Stimulated activated CD4-positive, alpha-beta T cell treated with anti-CD3 and anti-CD28 coated beads, TNF-alpha, amount 100 ng/mL, for 48 hours (primary cell): ENCODE results near the gene SYNE1.

Experiments
- DNase-seq, 3 donors: peaks; one replicate each; pipeline ENCODE4 v3.0.0-alpha.2; 2020; ENCODE audit warnings: low read depth in 3 of 3

SYNE1 gene

DNA sequence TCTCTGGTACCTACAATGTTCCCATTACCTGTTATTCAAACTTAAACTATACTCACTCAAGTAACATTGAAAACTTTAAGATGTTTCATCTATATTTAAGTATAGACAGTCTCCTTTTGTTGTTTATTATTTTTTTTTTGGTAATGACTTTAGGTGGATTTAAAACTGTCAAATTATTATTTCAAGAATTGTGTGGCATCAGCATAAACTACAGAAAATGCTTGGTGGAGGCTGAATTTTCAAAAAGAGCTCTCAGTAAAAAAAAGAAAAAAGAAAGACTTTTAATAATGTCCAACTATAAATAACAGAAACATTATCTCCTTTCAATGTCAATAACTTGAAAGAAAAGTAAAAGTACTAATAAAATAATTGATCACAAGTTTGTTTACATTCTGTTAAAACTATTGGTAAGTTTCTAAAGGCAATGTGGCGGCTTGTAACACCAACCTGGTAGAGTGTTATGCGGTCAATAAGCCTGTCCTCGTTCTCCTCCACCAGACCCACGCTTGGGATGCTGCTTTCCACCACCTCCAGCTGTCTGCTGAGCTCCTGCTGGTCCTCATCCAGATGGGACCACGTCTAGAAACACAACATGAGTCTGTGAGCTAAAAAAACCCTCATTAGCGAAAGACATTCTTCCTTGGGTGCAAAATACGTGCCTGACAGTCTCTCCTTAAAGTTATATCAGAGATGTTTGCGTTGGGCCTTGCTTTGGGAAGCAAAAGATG lies 400.6 kb downstream of the SYNE1 start:
- DNase-seq, result no peak

DNA sequence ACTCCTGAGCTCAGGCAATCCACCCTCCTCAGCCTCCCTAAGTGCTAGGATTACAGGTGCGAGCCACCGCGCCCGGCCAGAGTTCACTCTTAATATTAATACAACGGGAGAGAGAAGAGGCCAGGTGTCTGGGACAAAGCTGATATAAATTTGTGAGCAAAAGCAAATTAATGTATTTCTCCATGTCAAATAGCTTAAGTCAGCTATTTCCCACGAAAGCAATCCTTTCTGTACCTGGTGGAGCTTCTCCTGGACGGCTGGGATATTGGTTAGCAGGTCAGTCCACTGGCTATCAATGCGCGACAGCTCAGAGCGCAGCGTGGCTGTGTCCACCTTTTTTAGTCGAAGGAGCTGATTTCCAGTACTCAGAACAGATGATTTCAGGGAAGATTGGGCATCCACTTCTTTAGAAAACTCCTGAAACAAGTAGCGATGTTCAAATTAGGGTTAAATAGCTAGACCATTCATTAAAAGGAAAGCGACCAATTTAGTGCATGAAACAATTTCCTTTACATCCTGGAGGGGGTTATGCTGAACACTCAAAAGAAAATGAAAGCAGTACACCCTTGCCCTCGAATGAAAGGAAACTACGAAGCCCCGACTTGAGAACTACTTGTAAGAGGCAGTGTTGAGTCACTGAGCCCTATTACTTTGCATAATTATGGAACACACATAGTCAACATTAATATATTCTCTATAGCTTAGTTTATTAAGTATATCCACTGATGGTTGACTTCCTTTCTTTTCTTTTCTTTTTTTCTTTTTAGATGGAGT lies 403.4 kb downstream of the SYNE1 start:
- no peak for DNase-seq

DNA sequence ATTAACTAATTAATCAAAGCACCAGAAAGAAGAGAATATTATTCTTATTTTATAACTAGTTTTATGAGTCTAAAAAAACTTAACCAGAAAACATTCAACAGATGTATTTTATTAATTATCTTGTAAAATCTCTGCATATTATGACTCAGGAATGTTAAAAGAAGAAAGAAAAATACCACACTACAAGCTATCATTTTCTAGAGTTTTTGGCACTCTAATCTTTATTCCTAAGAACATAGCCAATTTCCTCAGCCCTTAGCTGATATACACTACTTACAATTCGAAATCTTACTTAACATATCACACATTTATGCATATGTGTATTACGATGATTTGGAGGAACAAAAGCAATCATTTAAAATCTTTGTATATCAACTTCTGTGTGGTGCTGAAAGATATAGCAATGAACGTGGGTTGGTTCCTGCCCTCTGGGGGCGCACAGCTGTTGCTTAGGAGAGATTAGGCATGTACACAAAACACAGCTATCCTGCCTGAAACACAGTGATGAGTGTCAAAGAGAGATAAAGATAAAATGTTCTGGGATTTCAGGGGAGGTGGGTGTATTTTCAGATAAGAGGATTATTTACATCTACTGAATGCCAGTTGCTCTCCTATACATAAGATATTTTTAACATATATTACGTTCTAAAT lies 404.5 kb downstream of the SYNE1 start:
- no peak for DNase-seq

DNA sequence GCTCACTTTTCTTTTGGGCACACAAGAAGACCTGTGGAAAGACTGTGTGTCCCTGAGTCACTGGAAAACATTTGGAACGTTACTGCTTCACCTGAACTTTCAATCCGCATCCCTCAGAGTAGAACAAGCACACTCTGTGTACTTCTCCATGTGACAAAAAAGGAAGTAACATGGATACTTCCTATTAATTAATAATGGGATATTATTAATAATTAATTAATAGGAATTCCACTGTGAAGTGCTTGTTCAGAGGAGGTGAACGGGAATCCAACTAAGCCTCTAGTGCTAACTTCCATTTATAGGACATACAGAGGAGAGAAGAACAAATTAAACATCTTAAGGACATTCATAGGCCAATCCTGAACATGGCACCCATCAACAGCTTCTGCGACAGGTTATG lies 407.8 kb downstream of the SYNE1 start:
- no peak for DNase-seq

DNA sequence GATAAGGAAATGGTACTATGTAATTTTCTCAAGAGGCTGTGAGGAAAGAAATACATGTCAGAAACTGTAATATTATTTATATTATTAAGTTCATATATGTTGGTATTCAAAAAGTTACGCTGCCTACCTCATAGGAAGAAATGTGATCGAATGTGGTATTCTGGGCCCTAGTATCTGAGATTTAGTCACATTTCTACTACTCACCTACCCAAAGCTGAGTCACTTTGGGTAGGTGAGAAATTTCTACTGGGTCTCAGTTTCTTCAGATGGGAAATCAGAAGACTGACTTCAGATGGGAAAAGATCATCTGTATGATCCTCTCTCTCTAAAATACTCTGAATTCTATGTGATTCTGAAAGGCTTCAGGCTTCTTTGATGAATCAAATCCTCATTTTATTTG lies 411.0 kb downstream of the SYNE1 start:
- DNase-seq, result no peak

DNA sequence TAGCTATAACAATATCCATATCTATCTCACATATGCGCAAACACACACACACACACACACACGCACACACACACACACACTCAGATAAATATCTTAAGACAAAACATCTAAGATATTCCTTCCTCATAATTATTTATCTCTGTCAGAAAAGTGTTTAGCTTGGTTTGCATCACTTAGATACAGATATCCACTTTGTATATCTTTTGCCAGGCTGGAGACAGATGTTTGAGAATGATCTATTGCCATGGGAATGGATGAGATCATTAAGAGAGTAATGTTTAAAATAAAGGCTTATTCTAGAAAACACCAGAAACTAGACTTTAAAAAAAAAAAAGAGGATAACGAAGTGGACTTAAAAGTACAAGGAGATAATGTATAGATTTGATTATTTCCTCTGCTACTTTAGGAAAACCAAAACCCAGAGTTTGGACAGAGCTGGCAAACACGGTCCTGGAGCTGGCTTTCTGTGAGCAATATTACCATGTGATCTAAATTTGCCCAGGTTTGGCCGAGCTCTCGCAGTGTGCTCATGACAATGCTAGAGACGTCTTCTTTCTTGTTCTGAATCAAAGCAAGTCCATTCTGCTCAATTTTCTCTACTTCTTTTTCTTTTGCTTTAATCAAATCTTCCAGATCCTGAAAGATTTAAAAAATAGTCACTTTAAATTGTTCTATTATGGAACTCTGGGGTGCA lies 411.8 kb downstream of the SYNE1 start:
- no peak for DNase-seq

DNA sequence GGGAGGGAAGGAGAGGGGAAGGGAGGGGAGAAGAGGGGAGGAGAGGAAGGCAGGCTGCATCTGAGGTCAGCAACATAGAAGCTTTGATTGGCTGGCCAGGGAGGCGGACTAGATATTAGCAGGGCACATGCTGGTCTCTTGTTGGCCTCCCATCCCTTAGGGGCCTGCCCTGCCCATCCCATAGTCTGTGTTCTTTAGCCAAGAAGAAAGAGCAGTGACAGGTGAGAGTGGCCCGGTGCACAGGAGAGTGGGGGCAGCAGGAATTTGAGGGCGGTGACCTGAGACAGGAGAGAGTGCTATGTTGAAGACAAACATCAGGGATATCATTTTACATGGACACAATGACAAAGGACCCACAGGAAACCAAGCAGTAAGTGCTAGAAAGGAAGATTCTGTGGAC lies 413.5 kb downstream of the SYNE1 start:
- no peak for DNase-seq

DNA sequence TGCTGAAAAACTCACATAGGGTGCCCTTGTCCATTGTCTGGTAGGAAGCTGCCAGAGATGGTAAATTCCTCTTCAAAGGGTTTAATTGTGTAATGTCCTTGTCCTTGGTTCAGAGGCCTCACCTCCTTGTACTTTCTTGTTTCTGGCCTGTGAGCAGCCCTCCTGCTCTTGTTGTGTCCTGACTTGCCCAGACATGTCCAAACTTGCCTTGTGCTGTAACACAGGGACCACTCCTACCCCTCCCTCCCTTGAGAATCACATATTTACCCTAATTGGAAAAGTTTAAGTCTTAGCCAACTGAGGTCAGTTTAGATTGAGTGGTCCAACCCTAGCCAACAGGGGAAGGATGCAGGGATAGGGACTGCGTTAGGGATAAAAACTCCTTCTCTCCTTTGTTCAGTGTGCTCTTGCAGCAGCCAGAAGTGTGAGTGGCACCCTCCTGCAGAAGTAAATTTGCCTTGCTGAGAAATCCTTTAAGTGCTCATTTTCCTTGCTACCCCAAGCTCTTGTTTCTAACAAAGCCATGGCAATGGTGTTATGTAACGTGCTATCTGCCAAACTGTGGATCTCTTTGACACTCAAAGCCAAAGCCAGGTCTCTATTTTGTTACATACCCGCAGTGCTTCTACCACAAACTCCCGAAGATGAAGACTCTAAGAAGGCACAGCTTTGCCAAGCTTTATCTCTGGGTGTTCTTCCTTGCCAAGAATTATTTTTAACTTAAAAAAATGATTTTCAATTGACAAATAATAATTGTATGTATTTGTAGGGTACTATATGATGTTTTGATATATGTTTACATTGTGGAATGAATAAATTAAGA lies 415.1 kb downstream of the SYNE1 start:
- DNase-seq, result no peak

DNA sequence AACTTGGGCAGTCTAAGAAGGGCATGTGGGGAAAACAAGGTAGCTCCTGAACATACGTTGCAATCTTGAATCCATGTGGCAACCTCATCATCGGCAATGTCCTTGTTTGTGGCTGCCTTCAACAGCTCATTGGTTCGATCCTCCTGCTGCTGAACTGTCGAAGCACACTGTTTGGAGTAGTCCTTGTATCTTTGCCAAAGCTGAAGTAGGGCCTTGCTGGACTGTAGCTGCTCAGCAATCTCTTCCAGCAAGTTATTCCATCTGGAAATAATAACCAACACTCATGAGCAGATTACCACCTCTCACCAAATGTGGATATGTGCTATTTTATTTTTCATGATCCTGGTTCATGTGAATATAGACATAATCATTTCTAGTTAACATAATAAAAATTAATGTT lies 416.4 kb downstream of the SYNE1 start:
- no peak for DNase-seq

DNA sequence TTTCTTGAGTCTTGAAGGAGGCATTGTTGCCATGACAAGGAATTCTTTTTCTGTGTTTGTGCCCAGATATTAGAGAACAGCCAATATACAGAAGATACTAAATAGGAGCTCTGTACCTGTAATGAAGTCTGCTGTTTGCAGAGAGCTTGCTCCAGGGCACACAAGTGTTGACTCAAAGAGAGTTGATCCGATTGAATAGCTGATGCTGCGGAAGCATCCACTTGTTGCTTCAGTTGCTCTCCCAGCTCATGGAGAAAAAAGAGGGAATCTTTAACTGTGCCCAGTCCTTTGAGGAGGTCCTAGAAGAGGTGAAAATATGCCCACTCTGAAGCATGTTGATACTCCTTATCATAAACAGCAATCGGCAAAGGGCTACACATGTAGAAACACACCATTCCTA lies 418.3 kb downstream of the SYNE1 start:
- no peak for DNase-seq

DNA sequence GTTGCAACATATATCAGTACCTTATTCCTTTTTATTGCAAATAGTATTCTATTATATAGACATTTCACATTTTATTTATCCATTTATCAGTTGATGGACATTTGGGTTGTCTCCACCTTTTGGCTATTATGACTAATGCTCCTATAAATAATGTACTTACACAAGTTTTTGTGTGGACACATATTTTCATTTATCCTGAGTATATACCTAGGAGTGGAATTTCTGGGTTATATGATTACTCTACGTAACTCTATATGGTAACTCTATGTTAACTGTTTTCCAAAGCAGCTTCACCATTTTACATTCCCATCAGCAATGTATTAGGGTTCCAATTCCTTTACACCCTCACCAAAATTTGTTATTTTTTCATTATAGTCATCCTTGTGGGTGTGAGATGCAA lies 424.7 kb downstream of the SYNE1 start:
- no peak for DNase-seq

DNA sequence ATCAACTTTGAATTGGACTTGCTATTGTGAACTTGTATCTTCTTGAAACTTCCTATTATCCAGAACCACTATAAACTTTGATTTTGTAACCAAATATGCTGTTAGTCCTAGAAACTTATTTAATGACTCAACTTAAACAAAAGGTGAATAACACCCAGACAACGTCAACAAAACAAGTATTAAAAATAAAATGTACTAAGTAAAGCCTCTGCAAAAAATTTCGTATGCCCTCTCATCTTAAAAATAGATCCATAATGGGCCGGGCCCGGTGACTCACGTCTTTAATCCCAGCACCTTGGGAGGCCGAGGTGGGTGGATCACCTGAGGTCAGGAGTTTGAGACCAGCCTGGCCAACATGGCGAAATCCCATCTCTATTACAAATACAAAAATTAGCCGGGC lies 428.0 kb downstream of the SYNE1 start:
- no peak for DNase-seq

DNA sequence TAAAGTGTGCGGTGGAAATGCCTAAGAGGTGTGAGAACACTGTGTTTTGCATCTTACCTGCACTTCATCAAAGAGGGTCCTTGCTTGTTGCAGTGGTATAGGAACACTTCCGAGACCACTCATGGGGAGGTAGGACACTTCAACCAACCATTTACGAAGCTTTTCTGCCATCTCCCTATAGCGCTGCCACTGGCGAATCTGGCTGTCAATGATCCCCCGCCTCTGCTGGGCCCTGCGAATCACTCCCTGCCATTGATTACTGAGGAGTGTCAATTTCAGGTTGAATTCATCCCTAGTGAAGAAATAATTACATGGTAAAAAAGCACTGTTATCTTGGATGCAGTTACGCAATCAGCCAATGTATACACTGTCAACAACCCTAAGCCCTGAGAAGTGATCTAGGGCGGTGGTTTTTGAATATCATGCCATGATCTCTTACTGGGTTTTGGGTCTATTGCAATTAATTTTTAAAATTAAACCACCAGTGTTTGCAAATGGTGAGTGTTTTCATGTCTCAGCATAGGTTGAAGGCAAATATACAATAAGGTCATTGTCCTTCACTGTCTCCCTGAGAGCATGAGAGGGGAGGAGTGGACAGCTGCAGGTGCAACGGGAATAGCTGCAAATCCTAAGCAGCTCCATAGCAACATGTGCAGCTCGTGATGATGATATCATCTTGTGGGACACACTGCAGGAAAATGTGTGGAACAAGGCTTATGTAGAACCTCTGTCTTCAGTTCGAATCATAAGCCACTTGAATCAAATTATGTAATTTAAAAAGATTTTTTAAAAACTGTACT lies 429.0 kb downstream of the SYNE1 start:
- no peak for DNase-seq

DNA sequence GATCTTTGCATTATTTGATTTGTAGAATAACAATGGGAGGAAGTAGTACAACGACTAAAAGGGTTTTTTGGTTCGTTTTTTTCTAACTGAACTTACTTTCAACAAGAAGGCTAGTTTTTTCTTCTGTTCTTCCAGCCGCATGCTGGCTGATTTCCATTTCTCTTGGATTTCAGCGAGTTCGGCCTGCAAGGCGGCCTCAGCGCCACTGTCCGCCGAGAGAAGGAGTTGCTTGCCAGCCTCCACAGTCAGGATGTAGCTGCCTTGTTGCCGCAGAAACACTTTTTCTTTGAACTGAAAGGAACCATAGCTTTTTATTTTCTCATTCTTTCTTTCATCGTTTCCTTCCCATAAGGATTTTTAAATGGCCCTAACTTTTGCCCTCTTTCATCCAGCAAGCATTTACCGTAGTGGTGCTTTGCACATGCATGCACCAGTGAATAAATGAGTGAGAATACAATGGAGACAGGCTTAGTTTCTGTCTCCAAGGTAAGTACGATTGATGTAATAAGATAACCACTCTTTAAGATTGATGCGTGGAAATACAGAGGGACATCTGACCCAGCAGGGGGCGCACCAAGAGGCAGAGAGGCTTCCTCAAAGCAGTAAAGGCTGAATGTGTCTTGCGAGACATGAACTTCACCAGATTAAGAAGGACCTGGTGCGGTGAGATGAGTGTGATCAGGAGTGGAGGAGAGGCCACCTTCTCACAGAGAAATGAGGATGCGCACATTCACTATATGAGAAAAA lies 430.9 kb downstream of the SYNE1 start:
- DNase-seq, result peak; percentile 26 to 38 (median 35)

DNA sequence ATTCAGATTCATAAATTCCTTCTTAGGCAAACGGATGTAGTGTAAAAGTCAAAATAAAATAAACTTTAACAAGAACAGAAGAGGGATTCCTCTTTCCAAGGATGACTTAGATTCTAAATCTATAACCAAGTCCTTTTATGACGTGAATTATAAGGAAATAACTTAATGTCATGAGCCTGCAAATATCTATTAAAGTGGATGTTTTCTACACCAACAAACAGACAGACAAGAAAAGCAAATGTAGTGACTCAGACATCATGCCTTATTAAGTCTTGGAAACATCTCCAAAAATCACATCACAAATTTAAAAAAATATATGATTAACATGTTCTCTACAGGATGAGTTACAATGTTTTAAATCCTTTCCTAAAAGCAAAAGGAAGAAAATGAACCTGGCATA lies 432.6 kb downstream of the SYNE1 start:
- DNase-seq, result no peak

DNA sequence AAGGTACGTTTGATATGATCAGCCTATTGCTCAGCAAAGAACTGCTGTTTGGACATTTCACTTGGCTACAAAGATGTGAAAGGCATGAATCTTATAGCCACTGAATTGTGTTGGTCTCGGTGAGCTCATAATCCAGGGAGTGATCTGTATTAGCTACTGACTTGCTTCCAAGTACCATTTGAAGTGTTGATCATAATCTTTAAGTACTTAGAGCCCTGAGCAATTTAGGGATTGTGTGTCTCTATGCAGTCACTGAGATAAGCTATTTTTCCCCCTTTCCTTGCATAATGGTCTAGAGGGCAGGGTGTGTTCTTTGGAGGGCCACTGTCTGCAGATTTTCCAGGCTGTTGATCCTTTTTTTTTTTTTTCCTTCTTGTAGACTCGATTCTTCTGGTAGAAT lies 436.0 kb downstream of the SYNE1 start:
- DNase-seq, result no peak

DNA sequence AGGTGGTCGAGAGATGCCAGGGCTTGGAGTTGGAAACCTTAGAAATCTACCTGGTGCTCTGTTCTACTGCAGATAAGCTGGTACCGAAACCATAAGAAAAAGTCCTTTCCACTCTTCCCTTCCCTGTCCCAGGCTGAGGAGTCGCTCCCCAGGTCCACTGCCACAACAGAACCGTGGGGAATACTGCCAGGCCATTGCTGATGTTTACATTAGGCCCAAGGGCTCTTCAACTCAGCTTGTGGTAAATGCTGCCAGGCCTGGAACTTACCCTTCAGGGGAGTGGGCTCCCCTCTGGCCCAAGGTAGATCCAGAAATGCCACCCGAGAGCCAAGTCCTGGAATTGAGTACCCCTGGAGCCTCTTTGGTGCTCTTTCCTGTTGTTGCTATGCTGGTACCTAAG lies 441.3 kb downstream of the SYNE1 start:
- DNase-seq, result no peak

DNA sequence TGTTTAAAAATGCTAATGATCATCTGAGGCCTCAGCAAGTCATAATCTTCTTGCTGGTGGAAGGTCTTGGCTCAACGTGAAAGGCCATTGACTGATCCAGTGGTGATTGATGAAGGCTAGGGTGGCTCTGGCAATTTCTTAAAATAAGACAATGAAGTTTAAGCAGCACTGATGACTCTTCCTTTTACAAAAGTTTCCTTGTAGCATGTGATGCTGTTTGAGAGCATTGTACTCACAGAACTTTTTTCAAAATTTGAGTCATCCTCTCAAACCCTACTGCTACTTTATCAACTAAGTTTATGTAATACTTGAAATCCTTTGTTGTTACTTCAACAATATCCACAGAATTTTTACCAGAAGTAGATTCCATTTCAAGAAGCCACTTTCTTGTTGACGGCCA lies 447.4 kb downstream of the SYNE1 start:
- DNase-seq, result no peak

DNA sequence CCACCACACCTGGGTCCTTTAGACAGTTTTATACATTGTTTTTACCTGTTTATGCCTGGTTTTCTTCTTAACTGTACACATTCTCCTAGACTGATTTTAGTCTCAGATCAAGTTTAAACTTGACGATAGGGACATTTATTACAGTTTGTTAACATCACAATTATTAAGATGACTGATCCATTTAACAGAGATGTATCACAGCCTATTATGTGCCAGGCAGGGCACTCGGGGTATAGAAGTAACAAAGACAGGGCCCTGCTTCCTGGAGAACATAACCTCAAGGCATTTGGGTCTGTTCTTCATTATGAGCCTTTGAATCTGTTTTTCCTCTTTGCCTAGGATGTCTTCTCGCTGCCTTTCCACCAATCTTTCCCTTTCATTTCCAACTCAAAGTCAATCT lies 449.2 kb downstream of the SYNE1 start:
- no peak for DNase-seq

DNA sequence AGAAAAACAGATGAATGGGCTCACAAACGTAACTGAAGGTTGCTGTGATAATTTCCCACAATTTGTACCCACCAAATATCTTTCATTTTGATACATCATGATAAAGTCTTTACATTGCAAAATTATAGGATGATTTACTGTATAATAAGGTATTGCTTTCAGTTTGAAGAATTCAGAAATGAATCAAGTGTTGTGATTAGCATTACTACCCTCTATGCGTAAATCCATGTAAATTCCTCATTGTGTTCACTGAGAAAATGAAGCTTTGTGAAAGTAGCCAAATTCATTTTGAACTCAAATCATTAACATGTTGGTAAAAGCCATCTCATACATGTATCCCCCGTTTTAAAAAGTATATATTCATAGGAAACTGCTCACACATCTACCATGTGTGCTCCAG lies 450.3 kb downstream of the SYNE1 start:
- DNase-seq, result no peak
